ENCODE measurements around the gene MILR1.
A peak's percentile ranks its signal among the peaks of the same experiment; 100 is the strongest.

Gene MILR1

DNA sequence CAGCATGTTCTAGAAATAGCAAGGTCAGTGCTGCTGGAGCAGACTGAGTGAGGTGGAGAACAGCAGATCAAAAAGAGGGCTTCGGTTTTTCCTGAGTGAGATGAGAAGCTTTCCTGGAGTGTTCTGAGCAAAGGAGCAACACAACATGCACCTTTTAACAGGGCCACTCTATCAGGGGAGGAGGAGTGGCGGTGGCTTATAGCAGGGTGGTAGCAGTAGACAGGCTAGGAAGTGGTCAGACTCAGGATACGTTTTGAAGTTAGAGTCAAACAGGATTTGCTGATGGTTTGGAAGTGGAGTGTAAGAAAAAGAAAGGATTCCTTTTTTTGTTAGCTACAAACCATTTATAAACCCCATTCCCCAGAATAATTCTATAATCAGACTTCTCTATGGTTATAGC is 35.5 kb downstream of the MILR1 start:
- 93% methylated on average over 3 of the region's 3 CpGs for WGBS
- Histone ChIP-seq H2BK15ac (ENCODE audit: low read depth, poor library complexity, severe bottlenecking) (no peak overlapping the region), H4K91ac (ENCODE audit: low read length) (no peak overlapping the region)

GRCh38 chr17:64488301-64488700 is 39.4 kb downstream of the MILR1 start:
- Histone ChIP-seq H3K18ac (ENCODE audit: low read depth in 1 of 2, low read length in 2 of 2) (no peak overlapping the region), H4K91ac (ENCODE audit: low read length) (no peak overlapping the region), H3K9ac (ENCODE audit: low read length) (no peak overlapping the region), H3K79me1 (replicated peaks; ENCODE audit: low read length, poor library complexity, severe bottlenecking) (peaks cover 7% of the 10 kb centered on the region), H2BK12ac (ENCODE audit: low read length in 2 of 2) (no peak overlapping the region), H2BK5ac (ENCODE audit: low read depth, low read length, poor library complexity, severe bottlenecking) (no peak overlapping the region), H3K23ac (ENCODE audit: low read length in 2 of 2) (no peak overlapping the region), H3K4ac (ENCODE audit: low read depth in 1 of 2, low read length in 2 of 2) (no peak overlapping the region), H3K4me1 (ENCODE audit: control insufficient read depth, insufficient read depth, low read depth, low read length) (peaks cover 2% of the 10 kb centered on the region), H3K4me3 (ENCODE audit: insufficient read depth in 1 of 2, low read depth in 1 of 2, low read length in 2 of 2) (no peak overlapping the region), H3K36me3 (ENCODE audit: control insufficient read depth in 1 of 2, insufficient read depth in 2 of 2, low read depth in 1 of 2, low read length in 2 of 2) (peaks cover 17 to 80% of the 10 kb centered on the region in 2 experiments), H3K27me3 (ENCODE audit: control insufficient read depth in 1 of 2, insufficient read depth in 1 of 2, low read length in 2 of 2) (no peaks in the 10 kb centered on the region), H2BK120ac (ENCODE audit: low read depth, low read length) (no peak overlapping the region), H4K8ac (ENCODE audit: low read length) (no peak overlapping the region), H2AK5ac (ENCODE audit: low read length, severe bottlenecking) (no peak overlapping the region), H3K27ac (ENCODE audit: low read length, poor library complexity, severe bottlenecking) (no peak overlapping the region), H3K9me3 (ENCODE audit: control insufficient read depth, low read length) (no peaks in the 10 kb centered on the region), H2AFZ (ENCODE audit: low read depth, low read length) (no peak overlapping the region), H3K4me2 (ENCODE audit: low read length, poor library complexity, severe bottlenecking) (no peak overlapping the region), H2BK15ac (ENCODE audit: low read depth, poor library complexity, severe bottlenecking) (no peak overlapping the region), H3K14ac (ENCODE audit: low read length in 2 of 2) (no peak overlapping the region)
- no CpG with 5 or more reads among the region's 2 CpGs for WGBS
- DNase-seq: no peak

More for the DNA sequence above, 35.5 kb downstream of the MILR1 start:
- H3K9me3 ChIP-seq (ENCODE audit: control insufficient read depth, low read length): no peaks in the 10 kb centered on the region
- no peak overlapping the region for H3K27ac ChIP-seq (ENCODE audit: low read length, poor library complexity, severe bottlenecking)
- no peaks in the 10 kb centered on the region for H3K4me1 ChIP-seq (ENCODE audit: control insufficient read depth, insufficient read depth, low read depth, low read length)
- no peak overlapping the region for H3K4me2 ChIP-seq (ENCODE audit: low read length, poor library complexity, severe bottlenecking)
- H3K18ac ChIP-seq (ENCODE audit: low read depth in 1 of 2, low read length in 2 of 2): no peak overlapping the region
- H3K4ac ChIP-seq (ENCODE audit: low read depth in 1 of 2, low read length in 2 of 2): no peak overlapping the region
- no peak overlapping the region for H2AK5ac ChIP-seq (ENCODE audit: low read length, severe bottlenecking)
- no peak for DNase-seq
- no peak overlapping the region for H3K14ac ChIP-seq (ENCODE audit: low read length in 2 of 2)
- H2BK120ac ChIP-seq (ENCODE audit: low read depth, low read length): no peak overlapping the region
- peaks cover 10 to 75% of the 10 kb centered on the region in 2 experiments for H3K36me3 ChIP-seq (ENCODE audit: control insufficient read depth in 1 of 2, insufficient read depth in 2 of 2, low read depth in 1 of 2, low read length in 2 of 2)
- no peaks in the 10 kb centered on the region for H3K27me3 ChIP-seq (ENCODE audit: control insufficient read depth in 1 of 2, insufficient read depth in 1 of 2, low read length in 2 of 2)
- H2BK5ac ChIP-seq (ENCODE audit: low read depth, low read length, poor library complexity, severe bottlenecking): no peak overlapping the region
- H3K9ac ChIP-seq (ENCODE audit: low read length): peak overlapping the region; percentile 30
- H3K79me1 ChIP-seq (replicated peaks; ENCODE audit: low read length, poor library complexity, severe bottlenecking): peaks cover 4% of the 10 kb centered on the region
- no peak overlapping the region for H2AFZ ChIP-seq (ENCODE audit: low read depth, low read length)
- no peak overlapping the region for H2BK12ac ChIP-seq (ENCODE audit: low read length in 2 of 2)
- no peak overlapping the region for H4K8ac ChIP-seq (ENCODE audit: low read length)
- H3K4me3 ChIP-seq (ENCODE audit: insufficient read depth in 1 of 2, low read depth in 1 of 2, low read length in 2 of 2): no peak overlapping the region
- no peak overlapping the region for H3K23ac ChIP-seq (ENCODE audit: low read length in 2 of 2)

DNA sequence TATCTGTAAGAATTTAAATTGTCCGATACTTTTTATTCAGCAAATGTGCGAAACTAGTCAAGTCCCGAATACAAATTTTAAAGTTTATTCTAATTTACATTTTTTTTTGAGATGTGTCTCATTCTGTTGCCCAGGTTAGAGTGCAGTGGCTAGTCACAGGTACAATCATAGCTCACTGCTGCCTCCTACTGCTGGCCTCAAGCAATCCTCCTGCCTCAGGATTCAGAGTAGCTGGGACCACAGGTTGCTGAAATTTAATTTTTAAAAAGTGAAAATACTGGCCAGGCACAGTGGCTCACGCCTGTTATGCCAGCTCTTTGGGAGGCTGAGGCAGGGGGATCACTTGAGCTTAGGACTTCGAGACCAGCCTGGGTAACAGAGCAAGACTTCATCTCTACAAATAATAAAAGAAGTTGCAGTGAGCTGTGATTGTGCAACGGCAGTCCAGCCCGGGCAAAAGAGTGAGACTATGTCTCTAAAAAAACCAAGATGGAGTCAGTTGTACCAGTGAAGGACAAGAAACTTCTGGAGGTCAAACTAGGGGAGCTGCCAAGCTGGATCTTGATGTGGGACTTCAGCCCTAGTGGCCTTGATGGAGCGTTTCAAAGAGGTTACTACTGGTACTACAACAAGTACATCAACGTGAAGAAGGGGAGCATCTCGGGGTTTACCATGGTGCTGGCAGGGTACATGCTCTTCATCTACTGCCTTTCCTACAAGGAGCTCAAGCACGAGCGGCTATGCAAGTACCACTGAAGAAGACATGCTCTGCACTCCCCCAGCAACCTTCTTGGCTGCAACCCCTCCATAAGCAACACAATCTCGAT is 42.3 kb downstream of the MILR1 start:
- H2BK12ac ChIP-seq (ENCODE audit: low read length in 2 of 2): no peak overlapping the region
- no peak overlapping the region for H3K27ac ChIP-seq (ENCODE audit: low read length, poor library complexity, severe bottlenecking)
- 96% methylated on average over 11 of the region's 13 CpGs for WGBS

GRCh38 chr17:64491994-64492393 is 43.1 kb downstream of the MILR1 start:
- no peak overlapping the region for H3K27ac ChIP-seq (ENCODE audit: low read length, poor library complexity, severe bottlenecking)
- H3K14ac ChIP-seq (ENCODE audit: low read length in 2 of 2): no peak overlapping the region
- no peak overlapping the region for H2AK5ac ChIP-seq (ENCODE audit: low read length, severe bottlenecking)
- no peak overlapping the region for H2BK5ac ChIP-seq (ENCODE audit: low read depth, low read length, poor library complexity, severe bottlenecking)
- peaks cover 11% of the 10 kb centered on the region for H3K79me1 ChIP-seq (replicated peaks; ENCODE audit: low read length, poor library complexity, severe bottlenecking)
- H2BK120ac ChIP-seq (ENCODE audit: low read depth, low read length): no peak overlapping the region
- peaks cover 6% of the 10 kb centered on the region for H3K4me1 ChIP-seq (ENCODE audit: control insufficient read depth, insufficient read depth, low read depth, low read length)
- H3K27me3 ChIP-seq (ENCODE audit: control insufficient read depth in 1 of 2, insufficient read depth in 1 of 2, low read length in 2 of 2): no peaks in the 10 kb centered on the region
- peaks cover 13 to 45% of the 10 kb centered on the region in 2 experiments for H3K36me3 ChIP-seq (ENCODE audit: control insufficient read depth in 1 of 2, insufficient read depth in 2 of 2, low read depth in 1 of 2, low read length in 2 of 2)
- H3K18ac ChIP-seq (ENCODE audit: low read depth in 1 of 2, low read length in 2 of 2): no peak overlapping the region
- 50% methylated on average over 2 of the region's 3 CpGs for WGBS
- H3K9ac ChIP-seq (ENCODE audit: low read length): peak overlapping the region; percentile 41
- H3K4me3 ChIP-seq (ENCODE audit: insufficient read depth in 1 of 2, low read depth in 1 of 2, low read length in 2 of 2): no peak overlapping the region
- peak; percentile 49 for DNase-seq
- H4K8ac ChIP-seq (ENCODE audit: low read length): no peak overlapping the region
- no peak overlapping the region for H3K4me2 ChIP-seq (ENCODE audit: low read length, poor library complexity, severe bottlenecking)
- no peak overlapping the region for H2BK15ac ChIP-seq (ENCODE audit: low read depth, poor library complexity, severe bottlenecking)
- no peaks in the 10 kb centered on the region for H3K9me3 ChIP-seq (ENCODE audit: control insufficient read depth, low read length)
- H2BK12ac ChIP-seq (ENCODE audit: low read length in 2 of 2): no peak overlapping the region
- H3K23ac ChIP-seq (ENCODE audit: low read length in 2 of 2): no peak overlapping the region
- H3K4ac ChIP-seq (ENCODE audit: low read depth in 1 of 2, low read length in 2 of 2): no peak overlapping the region
- no peak overlapping the region for H2AFZ ChIP-seq (ENCODE audit: low read depth, low read length)
- H4K91ac ChIP-seq (ENCODE audit: low read length): no peak overlapping the region

More for the DNA sequence above, 42.3 kb downstream of the MILR1 start:
- Histone ChIP-seq H2AFZ (ENCODE audit: low read depth, low read length) (no peak overlapping the region), H3K36me3 (ENCODE audit: control insufficient read depth in 1 of 2, insufficient read depth in 2 of 2, low read depth in 1 of 2, low read length in 2 of 2) (peaks cover 13 to 51% of the 10 kb centered on the region in 2 experiments), H3K14ac (ENCODE audit: low read length in 2 of 2) (no peak overlapping the region), H3K27me3 (ENCODE audit: control insufficient read depth in 1 of 2, insufficient read depth in 1 of 2, low read length in 2 of 2) (no peaks in the 10 kb centered on the region), H2BK120ac (ENCODE audit: low read depth, low read length) (no peak overlapping the region), H4K8ac (ENCODE audit: low read length) (no peak overlapping the region), H3K23ac (ENCODE audit: low read length in 2 of 2) (no peak overlapping the region), H3K4me3 (ENCODE audit: insufficient read depth in 1 of 2, low read depth in 1 of 2, low read length in 2 of 2) (no peak overlapping the region), H2AK5ac (ENCODE audit: low read length, severe bottlenecking) (no peak overlapping the region), H3K79me1 (replicated peaks; ENCODE audit: low read length, poor library complexity, severe bottlenecking) (peaks cover 7% of the 10 kb centered on the region), H3K18ac (ENCODE audit: low read depth in 1 of 2, low read length in 2 of 2) (no peak overlapping the region), H3K4me2 (ENCODE audit: low read length, poor library complexity, severe bottlenecking) (no peak overlapping the region), H3K9ac (ENCODE audit: low read length) (peak overlapping the region; percentile 41), H4K91ac (ENCODE audit: low read length) (no peak overlapping the region), H2BK5ac (ENCODE audit: low read depth, low read length, poor library complexity, severe bottlenecking) (no peak overlapping the region), H3K4ac (ENCODE audit: low read depth in 1 of 2, low read length in 2 of 2) (no peak overlapping the region), H3K9me3 (ENCODE audit: control insufficient read depth, low read length) (no peaks in the 10 kb centered on the region), H2BK15ac (ENCODE audit: low read depth, poor library complexity, severe bottlenecking) (no peak overlapping the region), H3K4me1 (ENCODE audit: control insufficient read depth, insufficient read depth, low read depth, low read length) (peaks cover 6% of the 10 kb centered on the region)
- peak; percentile 52 for DNase-seq

All from mesenchymal stem cell (in vitro differentiated cells and primary cell).